HEK293 (cell line): ENCODE measurements around the gene ACAP2.

ENCODE experiments used
- CTCF ChIP-seq: fragments of 450-650 bp; formaldehyde crosslinking; IDR thresholded peaks from 2 replicates; pipeline ENCODE4 v1.5.1; 2016; ENCODE audit warnings: missing biosample characterization, missing genetic modification characterization
- PRDM4 ChIP-seq: fragments of 450-650 bp; formaldehyde crosslinking; IDR thresholded peaks from 2 replicates; pipeline ENCODE4 v1.5.1; 2017; ENCODE audit warnings: missing biosample characterization, missing genetic modification characterization
- REST ChIP-seq: fragments of 450-650 bp; formaldehyde crosslinking; IDR thresholded peaks from 2 replicates; pipeline ENCODE4 v1.5.1; 2016; ENCODE audit warnings: missing biosample characterization, missing genetic modification characterization
- ZFP37 ChIP-seq: fragments of 450-650 bp; formaldehyde crosslinking; IDR thresholded peaks from 2 replicates; pipeline ENCODE4 v1.5.1; 2016; ENCODE audit warnings: missing biosample characterization, missing genetic modification characterization
- ZFP41 ChIP-seq: fragments of 450-650 bp; formaldehyde crosslinking; IDR thresholded peaks from 2 replicates; pipeline ENCODE4 v1.5.1; 2016; ENCODE audit warnings: missing biosample characterization, missing genetic modification characterization, borderline replicate concordance
- ZNF114 ChIP-seq: fragments of 450-650 bp; formaldehyde crosslinking; IDR thresholded peaks from 2 replicates; pipeline ENCODE4 v1.5.0; 2017; ENCODE audit warnings: missing biosample characterization, missing genetic modification characterization
- ZNF121 ChIP-seq: fragments of 450-650 bp; formaldehyde crosslinking; IDR thresholded peaks from 2 replicates; pipeline ENCODE4 v1.5.1; 2016; ENCODE audit warnings: missing biosample characterization, missing genetic modification characterization
- ZNF18 ChIP-seq: fragments of 450-650 bp; formaldehyde crosslinking; IDR thresholded peaks from 2 replicates; pipeline ENCODE4 v1.5.1; 2016; ENCODE audit warnings: missing biosample characterization, missing genetic modification characterization
- ZNF362 ChIP-seq: fragments of 450-650 bp; formaldehyde crosslinking; IDR thresholded peaks from 2 replicates; pipeline ENCODE4 v1.5.1; 2016; ENCODE audit warnings: missing biosample characterization, missing genetic modification characterization
- ZSCAN4 ChIP-seq: fragments of 450-650 bp; formaldehyde crosslinking; IDR thresholded peaks from 2 replicates; pipeline ENCODE4 v1.5.1; 2017; ENCODE audit warnings: missing biosample characterization, missing genetic modification characterization

GRCh38 chr3:195241592-195242355 lies 201.0 kb downstream of the ACAP2 start:
- TF ChIP-seq PRDM4 (tag by site-specific recombination) (no peak), ZFP41 (tag by site-specific recombination) (no peak), ZNF114 (tag by site-specific recombination) (no peak), CTCF (no peak), ZFP37 (no peak), ZSCAN4 (no peak), ZNF121 (tag by site-specific recombination) (no peak), REST (tag by site-specific recombination) (no peak), ZNF18 (no peak), ZNF362 (no peak)
